PC-3 (cell line): Measurements from ENCODE around the gene WDR90. TPM values are rescaled to one million over a fixed set of nuclear protein-coding genes. Genes with fewer than 3 reads are reported as not detected.

ENCODE experiments used
- ATAC-seq: fragments of 200-7000 bp; cut with Tn5 transposase; 2 replicates; pipeline ENCODE4 v1.9.1; 2020; ENCODE audit warnings: mild to moderate bottlenecking, moderate library complexity
- BruUV-seq: library from RNA; stranded (reverse); fragments of 400-500 nt; replicated peaks from 2 replicates; lab custom pipeline; 2021; lab: Mats Ljungman, UMichigan
- CTCF ChIA-PET: fragments of 300-600 bp; sonication (Branson Sonifier 250); formaldehyde crosslinking; loops from one replicate; lab custom pipeline; 2022; ENCODE audit warnings: antibody characterized with exemption; lab: Charles Lee
- POLR2A ChIA-PET: fragments of 300-600 bp; sonication (Branson Sonifier 250); formaldehyde crosslinking; loops from one replicate; lab custom pipeline; 2022; ENCODE audit warnings: antibody characterized with exemption; ENCODE audit not compliant: unreplicated experiment; lab: Charles Lee
- DNase-seq: peaks from one replicate; pipeline ENCODE4 v3.0.0-alpha.2; 2015
- H2AFZ ChIP-seq: fragments of 300-600 bp; sonication (generic); 2 replicates; pipeline ENCODE4 v1.6.0; 2016; ENCODE audit warnings: antibody characterized with exemption, low read length
- H3F3A ChIP-seq: fragments of 300-600 bp; sonication (generic); one replicate; pipeline ENCODE4 v1.6.0; 2017; ENCODE audit warnings: antibody characterized with exemption, low read length, control low read depth, mild to moderate bottlenecking; ENCODE audit not compliant: unreplicated experiment
- H3K27ac ChIP-seq: fragments of 300-600 bp; sonication (generic); 2 replicates; pipeline ENCODE4 v1.5.1; 2016; ENCODE audit warnings: mild to moderate bottlenecking, low read length
- H3K27me3 ChIP-seq: fragments of 300-600 bp; sonication (generic); 2 replicates; pipeline ENCODE4 v1.6.1; 2016; ENCODE audit warnings: low read length, mixed read lengths
- H3K36me3 ChIP-seq: fragments of 300-600 bp; sonication (generic); 2 replicates; pipeline ENCODE4 v1.6.1; 2016; ENCODE audit warnings: low read depth, mixed run types, low read length, mixed read lengths
- H3K4me1 ChIP-seq: fragments of 300-600 bp; sonication (generic); 2 replicates; pipeline ENCODE4 v1.5.1; 2016; ENCODE audit warnings: low read length; ENCODE audit not compliant: insufficient read depth
- H3K4me2 ChIP-seq: fragments of 300-600 bp; sonication (generic); 2 replicates; pipeline ENCODE4 v1.6.0; 2016; ENCODE audit warnings: low read length
- H3K4me3 ChIP-seq: fragments of 300-600 bp; sonication (generic); 2 replicates; pipeline ENCODE4 v1.5.1; 2016; ENCODE audit warnings: mild to moderate bottlenecking, low read length, mixed read lengths
- H3K79me2 ChIP-seq: fragments of 300-600 bp; sonication (generic); 2 replicates; pipeline ENCODE4 v1.6.1; 2017; ENCODE audit warnings: low read length, mixed read lengths
- H3K9ac ChIP-seq: fragments of 300-600 bp; sonication (generic); 2 replicates; pipeline ENCODE4 v1.6.0; 2016; ENCODE audit warnings: mild to moderate bottlenecking, low read length
- H3K9me2 ChIP-seq: fragments of 300-600 bp; sonication (generic); replicated peaks from 2 replicates; pipeline ENCODE4 v1.6.1; 2016; ENCODE audit warnings: mixed run types, low read length, mixed read lengths
- H3K9me3 ChIP-seq: fragments of 300-600 bp; sonication (generic); 2 replicates; pipeline ENCODE4 v1.6.1; 2016; ENCODE audit warnings: low read length, mixed read lengths
- H4K20me1 ChIP-seq: fragments of 300-600 bp; sonication (generic); 2 replicates; pipeline ENCODE4 v1.6.1; 2016; ENCODE audit warnings: low read length, mixed read lengths
- CTCF ChIP-seq: fragments of 300-600 bp; sonication (generic); conservative IDR thresholded peaks from 2 replicates; pipeline ENCODE4 v1.5.1; 2017; ENCODE audit warnings: antibody characterized with exemption, low read depth, mild to moderate bottlenecking, low read length
- EZH2 ChIP-seq: fragments of 300-600 bp; sonication (generic); IDR thresholded peaks from one replicate; pipeline ENCODE4 v1.6.1; 2017; ENCODE audit warnings: antibody characterized with exemption, mild to moderate bottlenecking, low read length; ENCODE audit not compliant: unreplicated experiment
- EZH2phosphoT487 ChIP-seq: fragments of 300-600 bp; sonication (generic); IDR thresholded peaks from 2 replicates; pipeline ENCODE4 v1.6.1; 2018; ENCODE audit warnings: mild to moderate bottlenecking, antibody characterized with exemption, low read length, borderline replicate concordance
- intact Hi-C: fragments of 100-400 bp; cut with micrococcal nuclease; formaldehyde crosslinking; loops from 2 replicates; pipeline ENCODE4 v1.9.0; 2023
- total RNA-seq: library from RNA; depleted of rRNA; stranded (reverse); fragments of >200 nt; gene quantifications from 2 replicates; pipeline ENCODE4 v1.2.3, GENCODE V29; 2014

WDR90 gene
- total RNA-seq, 1 experiment from 2014 or later, result 44.4 TPM

- Histone ChIP-seq H4K20me1 (no peaks in the 10 kb centered on the region), H3K9ac (no peak overlapping the region), H3K4me2 (no peak overlapping the region), H2AFZ (no peak overlapping the region), H3F3A (no peaks in the 10 kb centered on the region), H3K79me2 (no peaks in the 10 kb centered on the region), H3K27me3 (no peaks in the 10 kb centered on the region), H3K9me2 (no peaks in the 10 kb centered on the region), H3K36me3 (no peaks in the 10 kb centered on the region), H3K27ac (no peak overlapping the region), H3K4me1 (no peaks in the 10 kb centered on the region), H3K9me3 (no peaks in the 10 kb centered on the region), H3K4me3 (no peak overlapping the region)
- BruUV-seq, result no TSS peak
- DNase-seq, result no peak
- no peak for TF ChIP-seq EZH2phosphoT487
- no peak for TF ChIP-seq EZH2
- no peak for TF ChIP-seq CTCF
- POLR2A ChIA-PET, result no interaction called here
- CTCF ChIA-PET, result no interaction called here
- intact Hi-C loops, result no loop called here
- ATAC-seq, result no peak
Measured at GRCh38 chr16:615122-615521, 34.0 kb upstream of the WDR90 start.

- H3K36me3 ChIP-seq, result no peaks in the 10 kb centered on the region
- no peaks in the 10 kb centered on the region for H3K9me2 ChIP-seq
- no TSS peak for BruUV-seq
- POLR2A ChIA-PET, result no interaction called here
- H3F3A ChIP-seq, result no peaks in the 10 kb centered on the region
- DNase-seq, result no peak
- no peak for TF ChIP-seq EZH2phosphoT487
- no peak for TF ChIP-seq CTCF
- TF ChIP-seq EZH2, result no peak
- H3K27ac ChIP-seq, result no peak overlapping the region
- H2AFZ ChIP-seq, result no peak overlapping the region
- H3K9ac ChIP-seq, result no peak overlapping the region
- no peaks in the 10 kb centered on the region for H4K20me1 ChIP-seq
- no peak overlapping the region for H3K4me2 ChIP-seq
- no peak for ATAC-seq
- H3K9me3 ChIP-seq, result no peaks in the 10 kb centered on the region
- H3K4me3 ChIP-seq, result no peak overlapping the region
- H3K27me3 ChIP-seq, result no peaks in the 10 kb centered on the region
- intact Hi-C loops, result no loop called here
- CTCF ChIA-PET, result no interaction called here
- H3K4me1 ChIP-seq, result peaks cover 4% of the 10 kb centered on the region
- H3K79me2 ChIP-seq, result no peaks in the 10 kb centered on the region
Measured at GRCh38 chr16:616733-617586, 32.2 kb upstream of the WDR90 start.

GRCh38 chr16:617855-618254 lies 31.3 kb upstream of the WDR90 start:
- H3K79me2 ChIP-seq, result 0 out of 2 replicates have a peak, but pooled peaks cover under 1% of the 10 kb centered on the region
- DNase-seq, result no peak
- no peaks in the 10 kb centered on the region for H3K36me3 ChIP-seq
- H3F3A ChIP-seq, result no peaks in the 10 kb centered on the region
- H3K27ac ChIP-seq, result no peak overlapping the region
- no peak overlapping the region for H3K4me2 ChIP-seq
- no peak overlapping the region for H3K4me3 ChIP-seq
- no peaks in the 10 kb centered on the region for H4K20me1 ChIP-seq
- CTCF ChIA-PET, result no interaction called here
- H3K4me1 ChIP-seq, result peaks cover 12% of the 10 kb centered on the region
- H3K27me3 ChIP-seq, result no peaks in the 10 kb centered on the region
- no peaks in the 10 kb centered on the region for H3K9me2 ChIP-seq
- BruUV-seq, result no TSS peak
- H3K9ac ChIP-seq, result no peak overlapping the region
- POLR2A ChIA-PET, result no interaction called here
- intact Hi-C loops, result no loop called here
- H2AFZ ChIP-seq, result no peak overlapping the region
- no peaks in the 10 kb centered on the region for H3K9me3 ChIP-seq
- ATAC-seq, result no peak
- no peak for TF ChIP-seq CTCF
- TF ChIP-seq EZH2, result no peak
- no peak for TF ChIP-seq EZH2phosphoT487
